SU-DHL-6 (cell line): Measurements from ENCODE around the gene GNAT2.

Experiments used
- H2AFZ ChIP-seq: fragments of 200-600 bp; sonication (generic); 2 replicates; pipeline ENCODE4 v1.6.1; 2014; ENCODE audit warnings: low read depth, mild to moderate bottlenecking, moderate library complexity, mixed read lengths, antibody characterized with exemption, low read length; ENCODE audit not compliant: severe bottlenecking
- H3F3A ChIP-seq: fragments of 200-600 bp; shearing (Covaris generic); 2 replicates; pipeline ENCODE4 v1.6.0; 2016; ENCODE audit warnings: antibody characterized with exemption, mild to moderate bottlenecking; ENCODE audit not compliant: insufficient read depth
- H3K27ac ChIP-seq: fragments of 200-600 bp; sonication (generic); 2 replicates; pipeline ENCODE4 v1.5.1; 2016; ENCODE audit warnings: low read depth, mild to moderate bottlenecking, low read length, moderate library complexity, mixed read lengths
- H3K27me3 ChIP-seq: fragments of 200-600 bp; sonication (generic), shearing (Covaris generic); 2 replicates; pipeline ENCODE4 v1.6.0; 2014; ENCODE audit warnings: mild to moderate bottlenecking, low read length
- H3K36me3 ChIP-seq: fragments of 200-600 bp; sonication (generic); 2 replicates; pipeline ENCODE4 v1.6.1; 2014; ENCODE audit warnings: mild to moderate bottlenecking, low read length, mixed read lengths
- H3K4me2 ChIP-seq: fragments of 300-600, 200-600 bp; shearing (Covaris generic), sonication (generic); 2 replicates; pipeline ENCODE4 v1.6.0; 2014; ENCODE audit warnings: low read length, low read depth, mild to moderate bottlenecking; ENCODE audit not compliant: poor library complexity, severe bottlenecking
- H3K4me3 ChIP-seq: fragments of 200-600 bp; sonication (generic); 2 replicates; pipeline ENCODE4 v1.5.1; 2014; ENCODE audit warnings: antibody characterized with exemption, low read length, mild to moderate bottlenecking, mixed read lengths; ENCODE audit not compliant: insufficient read depth, poor library complexity, severe bottlenecking
- H3K79me2 ChIP-seq: fragments of 200-600 bp; sonication (generic); 2 replicates; pipeline ENCODE4 v1.6.1; 2014; ENCODE audit warnings: mild to moderate bottlenecking, low read length, moderate library complexity; ENCODE audit not compliant: insufficient read depth
- H3K9ac ChIP-seq: fragments of 200-600 bp; sonication (generic); 2 replicates; pipeline ENCODE4 v1.7.0; 2014; ENCODE audit warnings: mild to moderate bottlenecking, low read length
- H3K9me2 ChIP-seq: fragments of 200-600 bp; sonication (generic); replicated peaks from 2 replicates; pipeline ENCODE4 v1.6.1; 2014; ENCODE audit warnings: low read length; ENCODE audit not compliant: insufficient read depth
- H3K9me3 ChIP-seq: fragments of 200-600 bp; sonication (generic); 2 replicates; pipeline ENCODE4 v1.6.1; 2014; ENCODE audit warnings: low read length, mixed read lengths; ENCODE audit not compliant: insufficient read depth
- H4K20me1 ChIP-seq: fragments of 200-600 bp; sonication (generic); 2 replicates; pipeline ENCODE4 v1.6.1; 2014; ENCODE audit warnings: low read depth, mild to moderate bottlenecking, antibody characterized with exemption, low read length, moderate library complexity, mixed read lengths
- EZH2phosphoT487 ChIP-seq: fragments of 200-600 bp; sonication (generic), shearing (Covaris generic); conservative IDR thresholded peaks from 2 replicates; pipeline ENCODE4 v1.6.1; 2018; ENCODE audit warnings: mild to moderate bottlenecking, antibody characterized with exemption, low read length, moderate library complexity, mixed read lengths
- TF ChIP-seq, protein P1 (sequence below): fragments of 200-600 bp; sonication (generic); IDR thresholded peaks from one replicate; pipeline ENCODE4 v1.5.1; 2017; ENCODE audit warnings: antibody characterized with exemption, mild to moderate bottlenecking, low read length, moderate library complexity; ENCODE audit not compliant: insufficient read depth, poor library complexity, severe bottlenecking

Gene GNAT2

DNA sequence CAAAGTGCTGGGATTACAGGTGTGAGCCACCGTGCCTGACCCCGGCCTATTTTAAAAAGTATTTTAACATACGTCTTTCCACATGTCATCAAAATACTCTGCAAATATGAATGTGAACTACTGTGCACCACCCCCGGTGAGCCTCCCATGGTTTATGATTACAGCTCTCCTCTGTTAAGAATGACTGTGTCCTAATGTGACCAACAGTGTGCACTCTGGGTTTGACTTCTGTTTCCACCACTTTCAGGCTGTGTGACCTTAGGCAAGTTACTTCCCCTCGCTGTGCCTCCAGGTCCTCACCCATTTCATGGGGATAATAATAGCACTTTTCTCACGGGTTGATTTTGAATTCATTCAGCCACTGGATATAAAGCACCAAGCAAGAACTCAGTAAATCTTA is 14.9 kb upstream of the GNAT2 start:
- H2AFZ ChIP-seq: no peak overlapping the region
- H3F3A ChIP-seq: no peaks in the 10 kb centered on the region
- H3K79me2 ChIP-seq: no peaks in the 10 kb centered on the region
- no peaks in the 10 kb centered on the region for H3K36me3 ChIP-seq
- no peak overlapping the region for H3K4me3 ChIP-seq
- no peak overlapping the region for H3K9ac ChIP-seq
- H3K4me2 ChIP-seq: no peak overlapping the region
- TF ChIP-seq, protein P1, sequence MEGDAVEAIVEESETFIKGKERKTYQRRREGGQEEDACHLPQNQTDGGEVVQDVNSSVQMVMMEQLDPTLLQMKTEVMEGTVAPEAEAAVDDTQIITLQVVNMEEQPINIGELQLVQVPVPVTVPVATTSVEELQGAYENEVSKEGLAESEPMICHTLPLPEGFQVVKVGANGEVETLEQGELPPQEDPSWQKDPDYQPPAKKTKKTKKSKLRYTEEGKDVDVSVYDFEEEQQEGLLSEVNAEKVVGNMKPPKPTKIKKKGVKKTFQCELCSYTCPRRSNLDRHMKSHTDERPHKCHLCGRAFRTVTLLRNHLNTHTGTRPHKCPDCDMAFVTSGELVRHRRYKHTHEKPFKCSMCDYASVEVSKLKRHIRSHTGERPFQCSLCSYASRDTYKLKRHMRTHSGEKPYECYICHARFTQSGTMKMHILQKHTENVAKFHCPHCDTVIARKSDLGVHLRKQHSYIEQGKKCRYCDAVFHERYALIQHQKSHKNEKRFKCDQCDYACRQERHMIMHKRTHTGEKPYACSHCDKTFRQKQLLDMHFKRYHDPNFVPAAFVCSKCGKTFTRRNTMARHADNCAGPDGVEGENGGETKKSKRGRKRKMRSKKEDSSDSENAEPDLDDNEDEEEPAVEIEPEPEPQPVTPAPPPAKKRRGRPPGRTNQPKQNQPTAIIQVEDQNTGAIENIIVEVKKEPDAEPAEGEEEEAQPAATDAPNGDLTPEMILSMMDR: no peak
- TF ChIP-seq EZH2phosphoT487: no peak
- no peaks in the 10 kb centered on the region for H3K9me2 ChIP-seq
- H3K27ac ChIP-seq: no peak overlapping the region
- H3K27me3 ChIP-seq: no peaks in the 10 kb centered on the region
- no peaks in the 10 kb centered on the region for H4K20me1 ChIP-seq
- H3K9me3 ChIP-seq: no peaks in the 10 kb centered on the region

DNA sequence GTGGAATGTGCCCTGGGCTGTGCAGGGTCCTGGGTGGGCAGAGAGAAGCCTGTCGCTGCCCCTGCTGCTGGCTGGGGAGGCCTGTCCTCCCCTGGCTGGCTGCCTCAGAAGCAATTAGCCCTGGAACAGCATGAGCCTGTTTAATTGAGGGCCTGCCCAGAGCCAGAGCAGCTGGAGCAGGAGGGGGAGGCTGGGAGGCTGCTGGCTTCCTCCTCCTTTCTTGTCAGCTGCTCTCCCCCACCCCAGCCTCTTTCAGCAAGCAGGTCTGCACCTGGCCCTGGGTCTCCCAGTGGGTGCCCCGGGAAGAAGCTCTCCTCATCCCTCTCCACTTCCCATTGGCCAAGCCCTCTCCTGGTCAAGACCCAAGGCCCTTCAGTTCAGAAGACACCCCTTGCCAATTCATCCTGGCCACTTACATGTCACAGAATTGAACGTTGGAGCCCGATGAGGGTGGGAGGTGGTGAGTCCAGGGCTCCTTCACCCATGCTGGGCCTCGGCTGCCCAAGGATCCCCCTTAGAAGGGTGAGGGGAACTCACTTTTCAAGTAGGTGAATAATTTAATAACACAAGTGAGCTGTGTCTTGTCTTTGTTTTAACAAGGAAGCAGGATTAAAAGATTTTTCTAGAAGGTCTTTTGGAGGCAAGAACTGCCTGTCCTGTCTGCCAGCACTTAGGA is 13.4 kb upstream of the GNAT2 start:
- TF ChIP-seq, protein P1: no peak
- no peak for TF ChIP-seq EZH2phosphoT487
- H3K27ac ChIP-seq: no peak overlapping the region

DNA sequence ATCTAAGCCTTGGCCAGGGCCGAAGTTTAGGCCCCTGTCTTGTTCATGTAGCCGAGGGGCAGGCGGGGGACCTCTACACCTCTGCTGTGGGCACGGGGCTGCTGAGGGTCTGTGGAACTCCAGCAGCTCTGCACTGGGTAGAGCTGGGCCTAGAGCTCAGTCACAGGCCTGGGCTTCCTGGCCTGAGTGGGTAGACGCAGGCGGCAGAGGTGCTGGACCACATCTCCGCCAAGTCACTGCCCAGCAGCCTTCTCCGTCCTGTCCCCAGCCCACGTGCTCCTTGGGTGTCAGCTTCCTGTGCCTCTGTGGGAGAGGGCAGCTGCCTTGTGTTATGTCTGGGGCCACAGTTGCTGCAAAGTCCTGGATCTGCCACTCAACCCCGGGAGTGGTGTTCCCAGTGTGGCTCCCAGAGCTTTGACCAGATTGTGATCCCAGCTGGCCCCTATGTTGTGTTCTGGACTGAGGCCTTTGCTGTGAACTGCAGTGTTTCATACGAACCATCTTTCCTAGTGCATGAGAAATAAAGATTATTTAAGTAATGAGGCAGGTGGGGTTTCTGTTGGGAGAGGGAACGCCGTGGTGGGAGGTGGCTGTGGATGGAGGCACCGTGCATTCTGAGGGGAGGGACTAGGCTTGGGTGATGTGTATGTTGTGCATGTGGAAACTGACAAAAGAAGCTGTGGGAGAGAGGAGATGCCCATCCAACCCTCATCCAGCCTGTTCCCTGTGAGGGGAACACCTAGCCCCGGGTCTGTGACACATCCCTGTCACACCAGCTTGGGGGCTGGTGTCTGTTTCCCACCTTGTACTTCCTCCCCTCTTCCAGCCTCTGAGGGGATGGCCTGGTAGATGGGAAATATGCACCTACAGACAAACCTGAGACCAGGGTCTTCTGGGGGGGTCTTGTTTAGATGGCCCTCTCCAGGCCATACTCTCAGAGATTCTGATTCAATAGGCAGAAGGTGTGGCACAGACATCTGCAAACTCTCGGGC is 12.4 kb upstream of the GNAT2 start:
- Histone ChIP-seq H3K9me3 (no peaks in the 10 kb centered on the region), H3K4me3 (no peak overlapping the region), H3K9ac (no peak overlapping the region), H3K27ac (no peak overlapping the region), H3K79me2 (no peaks in the 10 kb centered on the region), H3F3A (no peaks in the 10 kb centered on the region), H4K20me1 (no peaks in the 10 kb centered on the region), H3K4me2 (no peak overlapping the region), H3K36me3 (no peaks in the 10 kb centered on the region), H3K27me3 (no peaks in the 10 kb centered on the region), H2AFZ (no peak overlapping the region), H3K9me2 (no peaks in the 10 kb centered on the region)
- TF ChIP-seq, protein P1: no peak
- no peak for TF ChIP-seq EZH2phosphoT487

More for the DNA sequence above, 13.4 kb upstream of the GNAT2 start:
- Histone ChIP-seq H3K27me3 (no peaks in the 10 kb centered on the region), H3F3A (no peaks in the 10 kb centered on the region), H3K36me3 (no peaks in the 10 kb centered on the region), H3K9me2 (no peaks in the 10 kb centered on the region), H3K9me3 (no peaks in the 10 kb centered on the region), H3K9ac (no peak overlapping the region), H3K79me2 (no peaks in the 10 kb centered on the region), H4K20me1 (no peaks in the 10 kb centered on the region), H2AFZ (no peak overlapping the region), H3K4me2 (no peak overlapping the region), H3K4me3 (no peak overlapping the region)
